ENCODE data around the gene MTA1. TPM values are rescaled to one million over a fixed set of nuclear protein-coding genes. Genes with fewer than 3 reads are reported as not detected.

The MTA1 gene
- total RNA-seq, 4 donors from 2014 or later = 62.9 to 218 (median 108) TPM

DNA sequence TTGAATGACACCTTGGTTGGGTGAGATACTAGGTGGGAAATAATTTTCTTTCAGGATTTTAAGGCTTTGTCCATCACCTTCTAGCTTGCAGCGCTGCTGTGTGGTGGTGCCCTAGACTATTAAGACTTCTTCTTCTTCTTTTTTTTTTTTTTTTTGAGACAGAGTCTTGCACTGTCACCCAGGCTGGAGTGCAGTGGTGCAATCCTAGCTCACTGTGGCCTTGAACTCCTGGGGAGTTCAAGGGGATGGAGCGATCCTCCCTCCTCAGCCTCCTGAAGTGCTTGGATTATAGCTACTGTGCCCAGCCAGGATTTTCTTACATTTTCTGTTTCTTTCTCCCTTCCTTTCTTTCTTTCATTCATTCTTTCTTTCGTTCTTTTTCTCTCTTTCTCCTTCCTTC lies 10.3 kb upstream of the MTA1 start:
- H3K9me3 ChIP-seq = no peaks in the 10 kb centered on the region
- H3K27ac ChIP-seq = no peak overlapping the region
- no peak for TF ChIP-seq POLR2A (IDR thresholded peaks at IDR 0.05)
- TF ChIP-seq, protein P1, sequence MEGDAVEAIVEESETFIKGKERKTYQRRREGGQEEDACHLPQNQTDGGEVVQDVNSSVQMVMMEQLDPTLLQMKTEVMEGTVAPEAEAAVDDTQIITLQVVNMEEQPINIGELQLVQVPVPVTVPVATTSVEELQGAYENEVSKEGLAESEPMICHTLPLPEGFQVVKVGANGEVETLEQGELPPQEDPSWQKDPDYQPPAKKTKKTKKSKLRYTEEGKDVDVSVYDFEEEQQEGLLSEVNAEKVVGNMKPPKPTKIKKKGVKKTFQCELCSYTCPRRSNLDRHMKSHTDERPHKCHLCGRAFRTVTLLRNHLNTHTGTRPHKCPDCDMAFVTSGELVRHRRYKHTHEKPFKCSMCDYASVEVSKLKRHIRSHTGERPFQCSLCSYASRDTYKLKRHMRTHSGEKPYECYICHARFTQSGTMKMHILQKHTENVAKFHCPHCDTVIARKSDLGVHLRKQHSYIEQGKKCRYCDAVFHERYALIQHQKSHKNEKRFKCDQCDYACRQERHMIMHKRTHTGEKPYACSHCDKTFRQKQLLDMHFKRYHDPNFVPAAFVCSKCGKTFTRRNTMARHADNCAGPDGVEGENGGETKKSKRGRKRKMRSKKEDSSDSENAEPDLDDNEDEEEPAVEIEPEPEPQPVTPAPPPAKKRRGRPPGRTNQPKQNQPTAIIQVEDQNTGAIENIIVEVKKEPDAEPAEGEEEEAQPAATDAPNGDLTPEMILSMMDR (IDR thresholded peaks at IDR 0.05) = no peak
- H3K36me3 ChIP-seq = no peaks in the 10 kb centered on the region
- peaks cover 3 to 17% of the 10 kb centered on the region in 2 donors for H3K27me3 ChIP-seq
- peaks cover 0 to 12% of the 10 kb centered on the region in 2 donors for H3K4me1 ChIP-seq
- DNase-seq = no peak
- intact Hi-C loops (cut with DNase I; ENCODE audit: low total_unique reads) = no loop called here
- H3K4me3 ChIP-seq = no peak overlapping the region

DNA sequence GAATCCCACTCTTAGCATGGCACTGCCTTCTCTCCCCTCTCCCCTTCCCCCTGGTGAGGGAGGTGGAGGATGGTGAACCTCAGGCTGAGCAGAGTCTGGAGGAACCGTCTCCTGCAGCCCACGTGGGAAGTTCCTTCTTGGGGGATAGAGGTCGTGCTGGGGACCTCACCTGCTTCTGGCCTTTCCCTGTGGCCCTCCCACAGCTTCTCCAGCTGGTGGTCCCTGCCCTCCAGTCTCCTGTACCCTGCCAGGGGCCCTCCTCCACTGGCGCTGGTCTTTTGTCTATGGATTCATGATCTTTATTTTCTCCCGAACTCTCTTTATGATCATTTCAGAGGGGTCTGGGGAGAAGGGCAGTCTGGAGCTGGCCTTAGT lies 9.0 kb upstream of the MTA1 start:
- Histone ChIP-seq H3K27ac (no peak overlapping the region), H3K27me3 (peaks cover 3 to 17% of the 10 kb centered on the region in 2 donors), H3K4me1 (peaks cover 0 to 12% of the 10 kb centered on the region in 2 donors), H3K36me3 (no peaks in the 10 kb centered on the region), H3K9me3 (no peaks in the 10 kb centered on the region), H3K4me3 (no peak overlapping the region)
- TF ChIP-seq POLR2A (IDR thresholded peaks at IDR 0.05) = no peak
- TF ChIP-seq, protein P1 (IDR thresholded peaks at IDR 0.05) = no peak
- DNase-seq = no peak
- intact Hi-C loops (cut with DNase I; ENCODE audit: low total_unique reads) = no loop called here

DNA sequence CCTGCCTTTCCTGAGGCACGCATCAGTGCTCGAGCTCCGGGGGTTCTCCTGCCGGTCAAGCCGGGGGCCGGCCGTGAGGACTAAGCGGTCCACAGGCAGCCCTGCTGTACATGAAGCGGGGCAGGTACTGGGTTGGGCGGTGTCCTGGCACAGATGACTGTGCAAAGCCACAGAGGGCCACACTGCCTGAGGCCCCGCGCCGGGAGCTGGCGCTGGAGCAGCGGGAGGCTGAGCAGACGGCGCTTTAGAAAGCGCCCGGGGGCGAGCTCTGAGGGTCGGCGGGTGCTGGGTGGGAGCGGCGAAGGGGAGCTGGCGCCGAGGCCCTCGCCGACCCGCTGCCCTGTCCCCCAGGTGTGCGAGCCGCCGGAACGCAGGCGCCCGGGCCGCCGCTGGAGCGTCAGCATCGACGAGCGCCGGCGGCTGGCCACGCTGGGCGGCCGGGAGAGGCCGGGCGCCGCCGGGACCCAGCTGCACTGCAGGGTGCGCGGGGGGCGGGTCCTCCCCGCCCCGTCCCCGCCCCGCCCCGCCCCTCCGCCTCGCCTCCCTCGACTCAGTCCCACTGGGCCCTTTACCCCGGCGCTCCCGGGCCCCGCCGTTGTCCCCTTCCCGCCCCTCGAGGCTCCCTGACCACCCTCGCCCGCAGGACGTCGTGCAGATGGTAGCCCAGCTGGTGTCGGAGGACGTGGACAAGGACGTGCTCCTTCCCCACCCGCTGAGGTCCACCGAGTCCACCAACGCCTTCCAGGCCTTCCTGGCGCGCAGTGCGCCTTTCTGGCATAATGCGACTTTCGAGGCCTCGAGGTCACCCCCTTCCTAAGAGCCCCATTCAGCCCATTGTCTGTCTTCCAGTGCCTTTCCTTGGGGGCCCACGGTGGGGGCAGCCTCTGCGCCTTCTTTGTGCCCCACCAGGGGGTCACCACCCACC lies 8.3 kb upstream of the MTA1 start:
- H3K9me3 ChIP-seq = no peaks in the 10 kb centered on the region
- H3K4me1 ChIP-seq = peaks cover 0 to 12% of the 10 kb centered on the region in 2 donors
- no peak overlapping the region for H3K27ac ChIP-seq
- H3K36me3 ChIP-seq = no peaks in the 10 kb centered on the region
- no peak overlapping the region for H3K4me3 ChIP-seq
- TF ChIP-seq, protein P1 (IDR thresholded peaks at IDR 0.05) = no peak
- TF ChIP-seq POLR2A (IDR thresholded peaks at IDR 0.05) = no peak
- peaks cover 3 to 17% of the 10 kb centered on the region in 2 donors for H3K27me3 ChIP-seq
- no peak for DNase-seq
- intact Hi-C loops (cut with DNase I; ENCODE audit: low total_unique reads) = no loop called here

DNA sequence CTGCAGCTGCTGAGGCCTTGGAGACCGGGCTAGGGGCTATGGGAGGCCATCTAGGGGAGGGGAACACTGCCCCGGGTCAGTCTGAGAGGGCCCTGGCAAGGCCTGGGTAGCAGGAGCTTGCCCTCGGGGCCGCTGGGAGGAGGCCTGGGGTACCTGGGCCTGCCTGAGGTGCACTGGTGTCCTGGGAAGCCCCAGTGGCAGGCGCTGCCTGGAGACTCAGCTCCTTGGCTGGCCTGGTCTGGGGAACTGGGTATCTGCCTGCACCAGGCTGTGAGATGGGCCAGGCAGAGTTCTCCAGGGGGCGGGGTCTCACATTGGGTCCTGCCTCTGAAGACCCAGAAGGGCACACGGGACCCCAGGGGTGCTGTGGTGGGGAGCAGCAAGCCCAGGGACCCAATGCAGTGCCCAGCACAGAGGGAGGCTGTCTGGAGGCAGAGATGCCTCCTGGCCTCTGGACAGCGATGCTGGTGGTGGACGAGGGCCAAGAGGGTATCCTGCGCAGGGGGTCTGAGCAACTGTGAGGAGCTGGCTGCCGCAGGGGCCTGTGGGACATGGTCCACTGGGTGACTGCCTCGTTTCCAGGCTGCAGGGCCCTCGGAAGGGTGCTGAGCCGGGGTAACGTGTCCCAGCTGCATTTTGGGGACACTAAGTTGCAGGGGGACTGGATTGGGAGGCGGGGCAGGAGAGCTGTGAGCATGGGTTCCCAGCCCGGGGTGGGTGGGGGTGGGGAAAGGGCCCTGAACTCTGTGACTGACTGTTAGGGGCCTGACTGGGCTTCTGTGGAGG lies 7.4 kb upstream of the MTA1 start:
- Histone ChIP-seq H3K27ac (no peak overlapping the region), H3K4me3 (no peak overlapping the region), H3K9me3 (no peaks in the 10 kb centered on the region), H3K36me3 (no peaks in the 10 kb centered on the region), H3K4me1 (peaks cover 0 to 12% of the 10 kb centered on the region in 2 donors), H3K27me3 (peaks cover 3 to 17% of the 10 kb centered on the region in 2 donors)
- no peak for TF ChIP-seq POLR2A (IDR thresholded peaks at IDR 0.05)
- TF ChIP-seq, protein P1 (IDR thresholded peaks at IDR 0.05) = no peak
- intact Hi-C loops (cut with DNase I; ENCODE audit: low total_unique reads) = no loop called here
- no peak for DNase-seq

Measured in uterus (tissue), 4 donors.